Measurements from ENCODE around the gene SMYD3.

Gene SMYD3

GRCh38 chr1:245888809-245889208 is 618.3 kb downstream of the SMYD3 start:
- peak; percentile 36 for DNase-seq

- DNase-seq: no peak
These were observed 619.2 kb downstream of the SMYD3 start for GRCh38 chr1:245887829-245888228.

GRCh38 chr1:245881767-245882391 is 625.2 kb downstream of the SMYD3 start:
- DNase-seq: no peak

- DNase-seq: peak; percentile 97
These were observed 626.2 kb downstream of the SMYD3 start for GRCh38 chr1:245880754-245881403.

GRCh38 chr1:245879091-245879490 is 628.0 kb downstream of the SMYD3 start:
- no peak for DNase-seq

- DNase-seq: no peak
These were observed 628.5 kb downstream of the SMYD3 start for GRCh38 chr1:245878585-245878984.

GRCh38 chr1:245877976-245878375 is 629.1 kb downstream of the SMYD3 start:
- DNase-seq: no peak

- DNase-seq: no peak
These were observed 630.5 kb downstream of the SMYD3 start for GRCh38 chr1:245876586-245876985.

GRCh38 chr1:245875581-245876261 is 631.4 kb downstream of the SMYD3 start:
- DNase-seq: peak; percentile 33

GRCh38 chr1:245874942-245875580 is 632.0 kb downstream of the SMYD3 start:
- DNase-seq: peak; percentile 100

- DNase-seq: peak; percentile 69
These were observed 633.0 kb downstream of the SMYD3 start for GRCh38 chr1:245873883-245874671.

GRCh38 chr1:245873068-245873467 is 634.0 kb downstream of the SMYD3 start:
- DNase-seq: peak; percentile 91

GRCh38 chr1:245872475-245872874 is 634.6 kb downstream of the SMYD3 start:
- no peak for DNase-seq

GRCh38 chr1:245871915-245872314 is 635.2 kb downstream of the SMYD3 start:
- DNase-seq: peak; percentile 99

- no peak for DNase-seq
These were observed 635.9 kb downstream of the SMYD3 start for GRCh38 chr1:245871191-245871590.

- DNase-seq: peak; percentile 71
These were observed 636.4 kb downstream of the SMYD3 start for GRCh38 chr1:245870698-245871097.

- no peak for DNase-seq
These were observed 637.2 kb downstream of the SMYD3 start for GRCh38 chr1:245869847-245870246.

GRCh38 chr1:245867738-245868137 is 639.3 kb downstream of the SMYD3 start:
- no peak for DNase-seq

GRCh38 chr1:245864872-245865271 is 642.2 kb downstream of the SMYD3 start:
- DNase-seq: no peak

GRCh38 chr1:245863566-245864184 is 643.4 kb downstream of the SMYD3 start:
- DNase-seq: no peak

GRCh38 chr1:245862812-245863540 is 644.1 kb downstream of the SMYD3 start:
- DNase-seq: no peak

Data from fibroblast of skin of abdomen (primary cell).